ENCODE measurements around the gene TRPC4.

The TRPC4 gene

DNA sequence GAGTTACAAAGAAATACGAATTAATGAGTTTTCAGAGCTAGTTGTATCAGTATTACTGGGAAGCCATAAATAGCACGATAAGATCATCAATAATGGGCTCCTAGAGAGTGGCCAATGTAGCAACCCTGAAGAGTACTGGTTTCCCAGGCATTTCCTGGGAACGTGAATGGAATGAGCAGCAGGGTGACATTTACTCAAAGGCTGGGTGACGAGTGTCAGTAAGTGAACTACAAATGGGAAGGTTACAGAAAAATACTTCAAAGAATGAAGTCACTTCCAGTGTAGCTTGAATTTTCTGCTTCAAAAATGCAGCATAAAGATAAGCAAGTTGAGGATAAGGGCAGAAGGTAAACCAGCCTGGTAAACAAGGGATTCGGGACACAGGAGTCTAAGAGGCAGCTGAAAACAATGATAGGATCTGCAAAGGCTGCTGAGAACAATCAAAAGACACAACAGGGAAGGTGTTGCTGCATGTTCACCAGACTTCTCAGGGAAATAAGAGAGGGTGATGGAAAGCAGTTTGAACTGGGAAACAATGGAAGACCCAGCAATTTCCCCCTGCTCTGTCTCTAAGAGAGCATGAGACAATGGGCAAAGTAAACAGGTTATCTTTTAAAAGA is 222.4 kb downstream of the TRPC4 start:
- no peak overlapping the region for H3K27ac ChIP-seq (replicated peaks)

DNA sequence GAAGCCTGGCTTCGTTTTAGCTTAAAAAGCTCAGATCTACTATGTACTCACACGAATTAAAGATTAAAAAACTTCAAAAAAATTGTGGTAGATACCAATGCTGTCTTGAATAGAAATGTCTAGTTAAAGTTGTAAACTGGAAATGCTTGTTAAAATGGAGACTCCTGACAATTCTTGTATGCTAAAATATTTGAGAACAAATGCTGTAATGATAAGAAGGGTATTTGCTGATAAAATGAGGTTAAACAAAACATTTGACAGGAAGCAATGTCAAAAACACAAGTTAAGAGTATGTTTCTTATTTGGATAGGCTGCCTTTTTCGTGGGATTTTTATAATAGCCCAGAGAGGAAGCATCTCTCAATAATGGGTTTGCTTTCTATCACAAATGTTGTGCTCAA is 223.0 kb downstream of the TRPC4 start:
- H3K27ac ChIP-seq (replicated peaks), result no peak overlapping the region
- TF ChIP-seq, protein P1, sequence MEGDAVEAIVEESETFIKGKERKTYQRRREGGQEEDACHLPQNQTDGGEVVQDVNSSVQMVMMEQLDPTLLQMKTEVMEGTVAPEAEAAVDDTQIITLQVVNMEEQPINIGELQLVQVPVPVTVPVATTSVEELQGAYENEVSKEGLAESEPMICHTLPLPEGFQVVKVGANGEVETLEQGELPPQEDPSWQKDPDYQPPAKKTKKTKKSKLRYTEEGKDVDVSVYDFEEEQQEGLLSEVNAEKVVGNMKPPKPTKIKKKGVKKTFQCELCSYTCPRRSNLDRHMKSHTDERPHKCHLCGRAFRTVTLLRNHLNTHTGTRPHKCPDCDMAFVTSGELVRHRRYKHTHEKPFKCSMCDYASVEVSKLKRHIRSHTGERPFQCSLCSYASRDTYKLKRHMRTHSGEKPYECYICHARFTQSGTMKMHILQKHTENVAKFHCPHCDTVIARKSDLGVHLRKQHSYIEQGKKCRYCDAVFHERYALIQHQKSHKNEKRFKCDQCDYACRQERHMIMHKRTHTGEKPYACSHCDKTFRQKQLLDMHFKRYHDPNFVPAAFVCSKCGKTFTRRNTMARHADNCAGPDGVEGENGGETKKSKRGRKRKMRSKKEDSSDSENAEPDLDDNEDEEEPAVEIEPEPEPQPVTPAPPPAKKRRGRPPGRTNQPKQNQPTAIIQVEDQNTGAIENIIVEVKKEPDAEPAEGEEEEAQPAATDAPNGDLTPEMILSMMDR (IDR thresholded peaks at IDR 0.05; ENCODE audit: insufficient read depth, low read length), result no peak
- TF ChIP-seq, protein P2, sequence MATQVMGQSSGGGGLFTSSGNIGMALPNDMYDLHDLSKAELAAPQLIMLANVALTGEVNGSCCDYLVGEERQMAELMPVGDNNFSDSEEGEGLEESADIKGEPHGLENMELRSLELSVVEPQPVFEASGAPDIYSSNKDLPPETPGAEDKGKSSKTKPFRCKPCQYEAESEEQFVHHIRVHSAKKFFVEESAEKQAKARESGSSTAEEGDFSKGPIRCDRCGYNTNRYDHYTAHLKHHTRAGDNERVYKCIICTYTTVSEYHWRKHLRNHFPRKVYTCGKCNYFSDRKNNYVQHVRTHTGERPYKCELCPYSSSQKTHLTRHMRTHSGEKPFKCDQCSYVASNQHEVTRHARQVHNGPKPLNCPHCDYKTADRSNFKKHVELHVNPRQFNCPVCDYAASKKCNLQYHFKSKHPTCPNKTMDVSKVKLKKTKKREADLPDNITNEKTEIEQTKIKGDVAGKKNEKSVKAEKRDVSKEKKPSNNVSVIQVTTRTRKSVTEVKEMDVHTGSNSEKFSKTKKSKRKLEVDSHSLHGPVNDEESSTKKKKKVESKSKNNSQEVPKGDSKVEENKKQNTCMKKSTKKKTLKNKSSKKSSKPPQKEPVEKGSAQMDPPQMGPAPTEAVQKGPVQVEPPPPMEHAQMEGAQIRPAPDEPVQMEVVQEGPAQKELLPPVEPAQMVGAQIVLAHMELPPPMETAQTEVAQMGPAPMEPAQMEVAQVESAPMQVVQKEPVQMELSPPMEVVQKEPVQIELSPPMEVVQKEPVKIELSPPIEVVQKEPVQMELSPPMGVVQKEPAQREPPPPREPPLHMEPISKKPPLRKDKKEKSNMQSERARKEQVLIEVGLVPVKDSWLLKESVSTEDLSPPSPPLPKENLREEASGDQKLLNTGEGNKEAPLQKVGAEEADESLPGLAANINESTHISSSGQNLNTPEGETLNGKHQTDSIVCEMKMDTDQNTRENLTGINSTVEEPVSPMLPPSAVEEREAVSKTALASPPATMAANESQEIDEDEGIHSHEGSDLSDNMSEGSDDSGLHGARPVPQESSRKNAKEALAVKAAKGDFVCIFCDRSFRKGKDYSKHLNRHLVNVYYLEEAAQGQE (IDR thresholded peaks at IDR 0.05; ENCODE audit: insufficient replicate concordance, low read depth), result no peak
- H3K27me3 ChIP-seq (ENCODE audit: insufficient read depth, poor library complexity, severe bottlenecking), result no peaks in the 10 kb centered on the region
- H3K4me3 ChIP-seq (replicated peaks; ENCODE audit: insufficient read depth, low read length), result no peak overlapping the region
- DNase-seq (ENCODE audit: low read depth in 1 of 2, low spot score in 1 of 2), result no peak

More for the DNA sequence above, 222.4 kb downstream of the TRPC4 start:
- no peaks in the 10 kb centered on the region for H3K27me3 ChIP-seq (ENCODE audit: insufficient read depth, poor library complexity, severe bottlenecking)
- DNase-seq (ENCODE audit: low read depth in 1 of 2, low spot score in 1 of 2), result no peak
- no peak overlapping the region for H3K4me3 ChIP-seq (replicated peaks; ENCODE audit: insufficient read depth, low read length)
- TF ChIP-seq, protein P1 (IDR thresholded peaks at IDR 0.05; ENCODE audit: insufficient read depth, low read length), result no peak
- no peak for TF ChIP-seq GABPA (IDR thresholded peaks at IDR 0.05; ENCODE audit: low read depth)
- TF ChIP-seq, protein P2 (IDR thresholded peaks at IDR 0.05; ENCODE audit: insufficient replicate concordance, low read depth), result no peak
- no peak for TF ChIP-seq SPI1 (IDR thresholded peaks at IDR 0.05; ENCODE audit: borderline replicate concordance, low read depth)

DNA sequence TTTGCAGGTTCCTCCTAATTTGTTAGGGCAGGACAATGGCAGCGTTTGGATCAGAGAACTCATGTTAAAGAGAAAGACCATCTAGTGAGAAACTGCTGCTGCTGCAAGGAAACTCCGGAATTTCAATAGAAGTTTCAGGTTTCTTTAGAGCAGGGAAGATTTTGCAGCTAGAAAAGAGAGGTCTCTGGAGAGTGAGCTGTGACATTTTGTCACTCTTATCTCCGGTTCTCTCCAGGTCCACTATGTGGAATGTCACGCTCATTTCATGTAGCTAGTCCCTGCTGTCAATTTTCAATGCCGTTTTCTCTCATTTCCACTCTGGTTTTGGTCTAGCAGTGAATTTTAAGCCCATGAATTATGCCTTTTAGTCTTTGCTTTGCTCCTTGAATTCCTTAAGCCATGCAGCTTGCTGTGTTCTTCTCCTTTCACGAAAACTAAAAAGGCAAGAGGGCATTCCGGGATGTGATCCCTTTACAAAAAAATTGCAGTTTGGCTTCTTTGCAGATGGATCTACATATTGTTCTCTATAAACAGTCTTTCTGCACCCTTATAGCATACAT is 224.3 kb downstream of the TRPC4 start:
- H3K27ac ChIP-seq (replicated peaks), result no peak overlapping the region
- H3K4me3 ChIP-seq (replicated peaks; ENCODE audit: insufficient read depth, low read length), result no peak overlapping the region
- H3K27me3 ChIP-seq (ENCODE audit: insufficient read depth, poor library complexity, severe bottlenecking), result no peaks in the 10 kb centered on the region
- TF ChIP-seq, protein P2 (IDR thresholded peaks at IDR 0.05; ENCODE audit: insufficient replicate concordance, low read depth), result no peak
- TF ChIP-seq POLR2AphosphoS5 (IDR thresholded peaks at IDR 0.05; ENCODE audit: low read depth) (no peak), GABPA (IDR thresholded peaks at IDR 0.05; ENCODE audit: low read depth) (no peak), SPI1 (IDR thresholded peaks at IDR 0.05; ENCODE audit: borderline replicate concordance, low read depth) (no peak)
- TF ChIP-seq, protein P1 (IDR thresholded peaks at IDR 0.05; ENCODE audit: insufficient read depth, low read length), result no peak
- no peak for DNase-seq (ENCODE audit: low read depth in 1 of 2, low spot score in 1 of 2)
